HepG2 (cell line): ENCODE measurements around the gene PLPPR2. TPM values are rescaled to one million over a fixed set of nuclear protein-coding genes. Genes with fewer than 3 reads are reported as not detected.

Experiments used
- DNMT3B ChIP-seq: conservative IDR thresholded peaks from 2 replicates; pipeline ENCODE4 v1.6.1; 2016; ENCODE audit warnings: missing biosample characterization, control low read depth
- IRX3 ChIP-seq: sonication (generic); formaldehyde crosslinking; IDR thresholded peaks from 2 replicates; pipeline ENCODE4 v1.8.1; 2023; ENCODE audit warnings: mild to moderate bottlenecking, low read depth, missing genetic modification reagents, borderline replicate concordance
- KAT7 ChIP-seq: IDR thresholded peaks from 2 replicates; pipeline ENCODE4 v1.6.1; 2018; ENCODE audit warnings: borderline replicate concordance, missing compliant biosample characterization
- NFYB ChIP-seq: sonication (generic); formaldehyde crosslinking; IDR thresholded peaks from 2 replicates; pipeline ENCODE4 v1.4.0; 2020; ENCODE audit warnings: missing genetic modification reagents
- NFYC ChIP-seq: IDR thresholded peaks from 2 replicates; pipeline ENCODE4 v1.6.1; 2016; ENCODE audit warnings: missing genetic modification reagents, missing compliant biosample characterization
- U2AF2 ChIP-seq: fragments of 200-400 bp; formaldehyde crosslinking; IDR thresholded peaks from 2 replicates; pipeline ENCODE4 v1.6.1; 2017; ENCODE audit warnings: low read depth, mild to moderate bottlenecking, low read length
- ZNF850 ChIP-seq: sonication (generic); formaldehyde crosslinking; conservative IDR thresholded peaks from 2 replicates; pipeline ENCODE4 v1.9.0; 2021; ENCODE audit warnings: mild to moderate bottlenecking, missing genetic modification reagents
- polyA plus RNA-seq, 8 experiments: library from polyadenylated mRNA; depleted of rRNA in 3 of 8; stranded (reverse) in 7 of 8; unstranded in 1 of 8; fragments of >200 nt; fragmentation: Illumina TruSeq in 4 of 8; extraction: Trizol in 4 of 8; gene quantifications; 2 replicates each; pipeline versions ENCODE4 v1.2.1 to v1.2.3, GENCODE V29; 2011 to 2016; ENCODE audit warnings: low read depth in 4 of 8, missing spikeins in 1 of 8, mixed read lengths in 1 of 8; ENCODE audit not compliant: insufficient read depth in 1 of 8
- total RNA-seq, 5 experiments: library from RNA; depleted of rRNA; stranded (reverse); fragments of >200 nt; fragmentation: Illumina TruSeq; extraction: Trizol; gene quantifications; 2 replicates each; pipeline ENCODE4 v1.2.3, GENCODE V29; 2016; ENCODE audit warnings: low read depth in 1 of 5
- TF ChIP-seq, protein P1 (sequence below): sonication (generic); formaldehyde crosslinking; IDR thresholded peaks from 2 replicates; pipeline ENCODE4 v1.8.1; 2023; ENCODE audit warnings: mild to moderate bottlenecking, inconsistent platforms, moderate library complexity, missing genetic modification reagents, borderline replicate concordance
- TF ChIP-seq, protein P2 (sequence below): sonication (generic); formaldehyde crosslinking; IDR thresholded peaks from 2 replicates; pipeline ENCODE4 v1.4.0; 2020; ENCODE audit warnings: missing genetic modification reagents, mild to moderate bottlenecking, borderline replicate concordance
- TF ChIP-seq, protein P3 (sequence below): sonication (generic); formaldehyde crosslinking; IDR thresholded peaks from 2 replicates; pipeline ENCODE4 v1.4.0; 2020; ENCODE audit warnings: missing genetic modification reagents

PLPPR2 gene
- total and polyA plus RNA-seq, 2 of the 13 experiments (the other 11 are each of a cell fraction or from before 2014, with no cell fraction given), result 1.5 to 2.1 TPM

- TF ChIP-seq, protein P1, sequence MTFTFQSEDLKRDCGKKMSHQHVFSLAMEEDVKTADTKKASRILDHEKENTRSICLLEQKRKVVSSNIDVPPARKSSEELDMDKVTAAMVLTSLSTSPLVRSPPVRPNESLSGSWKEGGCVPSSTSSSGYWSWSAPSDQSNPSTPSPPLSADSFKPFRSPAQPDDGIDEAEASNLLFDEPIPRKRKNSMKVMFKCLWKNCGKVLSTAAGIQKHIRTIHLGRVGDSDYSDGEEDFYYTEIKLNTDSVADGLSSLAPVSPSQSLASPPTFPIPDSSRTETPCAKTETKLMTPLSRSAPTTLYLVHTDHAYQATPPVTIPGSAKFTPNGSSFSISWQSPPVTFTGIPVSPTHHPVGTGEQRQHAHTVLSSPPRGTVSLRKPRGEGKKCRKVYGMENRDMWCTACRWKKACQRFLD, result no peak
- TF ChIP-seq NFYC (CRISPR knock-in tag), result peak; percentile 70
- no peak for TF ChIP-seq KAT7 (CRISPR knock-in tag)
- peak; percentile 62 for TF ChIP-seq NFYB (CRISPR knock-in tag)
- TF ChIP-seq DNMT3B, result no peak
- TF ChIP-seq, protein P2, sequence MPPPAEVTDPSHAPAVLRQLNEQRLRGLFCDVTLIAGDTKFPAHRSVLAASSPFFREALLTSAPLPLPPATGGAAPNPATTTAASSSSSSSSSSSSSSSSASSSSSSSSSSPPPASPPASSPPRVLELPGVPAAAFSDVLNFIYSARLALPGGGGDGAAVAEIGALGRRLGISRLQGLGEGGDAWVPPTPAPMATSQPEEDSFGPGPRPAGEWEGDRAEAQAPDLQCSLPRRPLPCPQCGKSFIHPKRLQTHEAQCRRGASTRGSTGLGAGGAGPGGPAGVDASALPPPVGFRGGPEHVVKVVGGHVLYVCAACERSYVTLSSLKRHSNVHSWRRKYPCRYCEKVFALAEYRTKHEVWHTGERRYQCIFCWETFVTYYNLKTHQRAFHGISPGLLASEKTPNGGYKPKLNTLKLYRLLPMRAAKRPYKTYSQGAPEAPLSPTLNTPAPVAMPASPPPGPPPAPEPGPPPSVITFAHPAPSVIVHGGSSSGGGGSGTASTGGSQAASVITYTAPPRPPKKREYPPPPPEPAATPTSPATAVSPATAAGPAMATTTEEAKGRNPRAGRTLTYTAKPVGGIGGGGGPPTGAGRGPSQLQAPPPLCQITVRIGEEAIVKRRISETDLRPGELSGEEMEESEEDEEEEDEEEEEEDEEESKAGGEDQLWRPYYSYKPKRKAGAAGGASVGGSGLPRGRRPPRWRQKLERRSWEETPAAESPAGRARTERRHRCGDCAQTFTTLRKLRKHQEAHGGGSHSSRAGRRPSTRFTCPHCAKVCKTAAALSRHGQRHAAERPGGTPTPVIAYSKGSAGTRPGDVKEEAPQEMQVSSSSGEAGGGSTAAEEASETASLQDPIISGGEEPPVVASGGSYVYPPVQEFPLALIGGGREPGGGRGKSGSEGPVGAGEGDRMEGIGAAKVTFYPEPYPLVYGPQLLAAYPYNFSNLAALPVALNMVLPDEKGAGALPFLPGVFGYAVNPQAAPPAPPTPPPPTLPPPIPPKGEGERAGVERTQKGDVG (CRISPR knock-in tag), result no peak
- no peak for TF ChIP-seq IRX3 (CRISPR knock-in tag)
- TF ChIP-seq, protein P3, sequence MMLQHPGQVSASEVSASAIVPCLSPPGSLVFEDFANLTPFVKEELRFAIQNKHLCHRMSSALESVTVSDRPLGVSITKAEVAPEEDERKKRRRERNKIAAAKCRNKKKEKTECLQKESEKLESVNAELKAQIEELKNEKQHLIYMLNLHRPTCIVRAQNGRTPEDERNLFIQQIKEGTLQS, result no peak
- TF ChIP-seq ZNF850, result no peak
- no peak for TF ChIP-seq U2AF2
Measured at GRCh38 chr19:11377237-11377636, 22.0 kb downstream of the PLPPR2 start (continued).
